Measurements from ENCODE around the gene AHNAK2. TPM values are rescaled to one million over a fixed set of nuclear protein-coding genes. Genes with fewer than 3 reads are reported as not detected.

AHNAK2 gene
- total and polyA plus RNA-seq, 9 of the 15 experiments (the other 6 are each of a cell fraction or from before 2014, with no cell fraction given): 0.04 to 0.09 (median 0.04) TPM; not detected in 6

DNA sequence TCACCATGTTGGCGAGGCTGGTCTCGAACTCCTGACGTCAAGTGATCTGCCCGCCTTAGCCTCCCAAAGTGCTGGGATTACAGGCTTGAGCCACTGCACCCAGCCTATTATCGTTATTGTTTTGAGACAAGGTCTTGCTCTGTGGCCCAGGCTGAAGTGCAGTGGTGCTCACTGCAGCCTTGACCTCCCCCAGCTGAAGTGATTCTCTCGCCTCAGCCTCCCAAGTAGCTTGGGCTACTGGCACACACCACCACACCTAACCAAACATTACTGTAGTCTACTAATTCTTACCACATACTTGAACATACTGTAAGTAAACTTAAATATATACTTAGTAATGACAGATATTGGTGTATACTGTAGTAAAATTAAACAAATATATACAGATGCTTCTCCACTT, 47.3 kb upstream of the AHNAK2 start:
- no peak for DNase-seq (ENCODE audit: extremely low read depth in 1 of 4, low spot score in 3 of 4)
- ChIA-PET POLR2A (no interaction called here), CTCF (ENCODE audit: low intra/inter-chr PET ratio) (no interaction called here)
- no peaks in the 10 kb centered on the region for H3K9me1 ChIP-seq (ENCODE audit: control insufficient read depth, insufficient read depth, low read length)
- no peak overlapping the region for H2AFZ ChIP-seq (ENCODE audit: low read depth, low read length)
- no TSS peak for BruUV-seq (replicated peaks)
- intact Hi-C loops (cut with micrococcal nuclease): no loop called here
- H3K27me3 ChIP-seq (ENCODE audit: control insufficient read depth in 2 of 2, insufficient read depth in 2 of 2, low read length in 2 of 2): no peaks in the 10 kb centered on the region
- no peak for FAIRE-seq
- H3K27ac ChIP-seq (ENCODE audit: extremely low read depth, low read depth, low read length): no peak overlapping the region
- in situ Hi-C loops (cut with MboI): no loop called here
- no peak overlapping the region for H3K4me3 ChIP-seq
- no peak overlapping the region for H3K9ac ChIP-seq (ENCODE audit: insufficient read depth in 1 of 2, low read depth in 2 of 2, low read length in 2 of 2)
- H3K4me1 ChIP-seq (replicated peaks in 1 of 2; ENCODE audit: control insufficient read depth in 2 of 2, insufficient read depth in 2 of 2, low read length in 2 of 2): peaks cover 0 to 10% of the 10 kb centered on the region in 2 experiments; a peak in 2 of 5 replicates
- H3K4me2 ChIP-seq (ENCODE audit: insufficient read depth, low read length): no peak overlapping the region
- TF ChIP-seq ZBTB7A (IDR thresholded peaks at IDR 0.05; ENCODE audit: borderline replicate concordance, control insufficient read depth, low read depth, low read length): no peak
- no peak for TF ChIP-seq SOX6 (IDR thresholded peaks at IDR 0.05)
- TF ChIP-seq, protein P1, sequence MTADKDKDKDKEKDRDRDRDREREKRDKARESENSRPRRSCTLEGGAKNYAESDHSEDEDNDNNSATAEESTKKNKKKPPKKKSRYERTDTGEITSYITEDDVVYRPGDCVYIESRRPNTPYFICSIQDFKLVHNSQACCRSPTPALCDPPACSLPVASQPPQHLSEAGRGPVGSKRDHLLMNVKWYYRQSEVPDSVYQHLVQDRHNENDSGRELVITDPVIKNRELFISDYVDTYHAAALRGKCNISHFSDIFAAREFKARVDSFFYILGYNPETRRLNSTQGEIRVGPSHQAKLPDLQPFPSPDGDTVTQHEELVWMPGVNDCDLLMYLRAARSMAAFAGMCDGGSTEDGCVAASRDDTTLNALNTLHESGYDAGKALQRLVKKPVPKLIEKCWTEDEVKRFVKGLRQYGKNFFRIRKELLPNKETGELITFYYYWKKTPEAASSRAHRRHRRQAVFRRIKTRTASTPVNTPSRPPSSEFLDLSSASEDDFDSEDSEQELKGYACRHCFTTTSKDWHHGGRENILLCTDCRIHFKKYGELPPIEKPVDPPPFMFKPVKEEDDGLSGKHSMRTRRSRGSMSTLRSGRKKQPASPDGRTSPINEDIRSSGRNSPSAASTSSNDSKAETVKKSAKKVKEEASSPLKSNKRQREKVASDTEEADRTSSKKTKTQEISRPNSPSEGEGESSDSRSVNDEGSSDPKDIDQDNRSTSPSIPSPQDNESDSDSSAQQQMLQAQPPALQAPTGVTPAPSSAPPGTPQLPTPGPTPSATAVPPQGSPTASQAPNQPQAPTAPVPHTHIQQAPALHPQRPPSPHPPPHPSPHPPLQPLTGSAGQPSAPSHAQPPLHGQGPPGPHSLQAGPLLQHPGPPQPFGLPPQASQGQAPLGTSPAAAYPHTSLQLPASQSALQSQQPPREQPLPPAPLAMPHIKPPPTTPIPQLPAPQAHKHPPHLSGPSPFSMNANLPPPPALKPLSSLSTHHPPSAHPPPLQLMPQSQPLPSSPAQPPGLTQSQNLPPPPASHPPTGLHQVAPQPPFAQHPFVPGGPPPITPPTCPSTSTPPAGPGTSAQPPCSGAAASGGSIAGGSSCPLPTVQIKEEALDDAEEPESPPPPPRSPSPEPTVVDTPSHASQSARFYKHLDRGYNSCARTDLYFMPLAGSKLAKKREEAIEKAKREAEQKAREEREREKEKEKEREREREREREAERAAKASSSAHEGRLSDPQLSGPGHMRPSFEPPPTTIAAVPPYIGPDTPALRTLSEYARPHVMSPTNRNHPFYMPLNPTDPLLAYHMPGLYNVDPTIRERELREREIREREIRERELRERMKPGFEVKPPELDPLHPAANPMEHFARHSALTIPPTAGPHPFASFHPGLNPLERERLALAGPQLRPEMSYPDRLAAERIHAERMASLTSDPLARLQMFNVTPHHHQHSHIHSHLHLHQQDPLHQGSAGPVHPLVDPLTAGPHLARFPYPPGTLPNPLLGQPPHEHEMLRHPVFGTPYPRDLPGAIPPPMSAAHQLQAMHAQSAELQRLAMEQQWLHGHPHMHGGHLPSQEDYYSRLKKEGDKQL (CRISPR knock-in tag; IDR thresholded peaks at IDR 0.05; ENCODE audit: borderline replicate concordance): no peak
- no peak for TF ChIP-seq HCFC1 (IDR thresholded peaks at IDR 0.05; ENCODE audit: low read depth, low read length)
- TF ChIP-seq HNRNPK (IDR thresholded peaks at IDR 0.05; ENCODE audit: low read depth, low read length, poor library complexity, severe bottlenecking): no peak
- no peak for TF ChIP-seq ZNF644 (tag; IDR thresholded peaks at IDR 0.05; ENCODE audit: low read depth)
- TF ChIP-seq TFAP4 (CRISPR knock-in tag; IDR thresholded peaks at IDR 0.05; ENCODE audit: borderline replicate concordance): no peak
- TF ChIP-seq NELFE (IDR thresholded peaks at IDR 0.05; ENCODE audit: insufficient read depth, insufficient read length): no peak
- H3K9me3 ChIP-seq (replicated peaks; ENCODE audit: control insufficient read depth, insufficient read depth, low read depth, low read length): no peaks in the 10 kb centered on the region
- WGBS (ENCODE audit: insufficient coverage, low coverage, missing lambda C conversion rate): 81% methylated on average over 5 of the region's 6 CpGs
- ATAC-seq: no peak
- no peaks in the 10 kb centered on the region for H3K36me3 ChIP-seq (ENCODE audit: control insufficient read depth, insufficient read depth, low read length)
- no peaks in the 10 kb centered on the region for H4K20me1 ChIP-seq (replicated peaks; ENCODE audit: control insufficient read depth, insufficient read depth, low read length)
- peaks cover 17% of the 10 kb centered on the region for H3K79me2 ChIP-seq (ENCODE audit: control insufficient read depth, insufficient read depth, low read length)

All from K562 (cell line).